Measurements from ENCODE around the gene STAP1. TPM values are rescaled to one million over a fixed set of nuclear protein-coding genes. Genes with fewer than 3 reads are reported as not detected.

STAP1 gene
- total and polyA plus RNA-seq, 2 of the 8 experiments (the other 6 are each of a cell fraction or from before 2014, with no cell fraction given), result not detected

- Histone ChIP-seq H3K9me3 (ENCODE audit: insufficient read depth in 2 of 2, low read depth in 1 of 2, low read length in 1 of 2) (no peaks in the 10 kb centered on the region), H3K4me1 (replicated peaks in 1 of 4; ENCODE audit: control insufficient read depth in 3 of 4, insufficient read depth in 4 of 4, low read length in 3 of 4) (no peaks in the 10 kb centered on the region), H3K56ac (replicated peaks; ENCODE audit: insufficient read length, low read depth, low read length) (no peak overlapping the region), H4K5ac (ENCODE audit: insufficient read length, low read depth, low read length) (no peak overlapping the region), H3K23ac (ENCODE audit: insufficient read length) (no peak overlapping the region), H2BK5ac (ENCODE audit: low read depth, low read length) (no peak overlapping the region), H3K79me1 (ENCODE audit: low read depth, low read length) (no peaks in the 10 kb centered on the region), H3K79me2 (ENCODE audit: control insufficient read depth in 1 of 2, insufficient read depth in 2 of 2, low read length in 2 of 2) (no peaks in the 10 kb centered on the region), H4K20me1 (replicated peaks in 1 of 2; ENCODE audit: control insufficient read depth in 1 of 2, insufficient read depth in 2 of 2, low read length in 2 of 2) (no peaks in the 10 kb centered on the region), H2BK12ac (ENCODE audit: low read depth, low read length) (no peak overlapping the region), H3K27ac (ENCODE audit: low read depth, low read length) (no peak overlapping the region), H3K27me3 (replicated peaks in 1 of 4; ENCODE audit: control insufficient read depth in 3 of 4, extremely low read depth in 1 of 4, insufficient read depth in 3 of 4, low read length in 3 of 4) (no peaks in the 10 kb centered on the region), H3K4ac (replicated peaks; ENCODE audit: insufficient read length, low read depth, low read length) (no peak overlapping the region), H2AK5ac (ENCODE audit: low read depth, low read length) (no peak overlapping the region), H3K9ac (replicated peaks in 1 of 4; ENCODE audit: extremely low read depth in 1 of 4, low read depth in 3 of 4, low read length in 3 of 4) (no peak overlapping the region), H3K23me2 (ENCODE audit: low read depth, low read length) (no peaks in the 10 kb centered on the region), H2BK15ac (ENCODE audit: low read length) (no peak overlapping the region), H4K8ac (ENCODE audit: extremely low read depth, insufficient read depth, low read length) (no peak overlapping the region), H3K36me3 (ENCODE audit: control insufficient read depth in 2 of 4, insufficient read depth in 4 of 4, low read length in 3 of 4) (no peaks in the 10 kb centered on the region), H3K4me3 (ENCODE audit: extremely low read depth in 1 of 4, insufficient read depth in 2 of 4, low read depth in 3 of 4, low read length in 4 of 4) (no peak overlapping the region), H3K18ac (ENCODE audit: extremely low read depth, low read length) (no peak overlapping the region), H3K14ac (ENCODE audit: insufficient read length) (no peak overlapping the region), H2AFZ (ENCODE audit: low read length) (no peak overlapping the region), H4K91ac (replicated peaks; ENCODE audit: insufficient read length, low read length) (no peak overlapping the region), H3K4me2 (ENCODE audit: insufficient read depth in 1 of 2, low read depth in 2 of 2, low read length in 2 of 2) (no peak overlapping the region), H2BK20ac (ENCODE audit: low read length) (no peak overlapping the region), H2BK120ac (replicated peaks; ENCODE audit: low read depth, low read length) (no peak overlapping the region)
- DNase-seq (ENCODE audit: low read depth in 1 of 2, low spot score in 2 of 2), result no peak
- ChIA-PET CTCF (ENCODE audit: partially characterized antibody) (interaction anchor here (1.1 to 1.3 kb wide), 2 partner anchors 15 to 359 kb away, joined by 3 read pairs; no protein-coding TSS in a partner anchor), POLR2A (ENCODE audit: partially characterized antibody) (no interaction called here)
- FAIRE-seq, result no peak
- TF ChIP-seq YY1 (IDR thresholded peaks at IDR 0.05; ENCODE audit: low read depth, low read length), result no peak
- no peak for TF ChIP-seq POLR2A (IDR thresholded peaks at IDR 0.05; ENCODE audit: control extremely low read depth in 1 of 2, low read depth in 2 of 2, low read length in 2 of 2)
- TF ChIP-seq CHD1 (IDR thresholded peaks at IDR 0.05; ENCODE audit: low read depth, low read length), result no peak
- TF ChIP-seq BACH1 (IDR thresholded peaks at IDR 0.05; ENCODE audit: low read length), result no peak
- TF ChIP-seq, protein P1, sequence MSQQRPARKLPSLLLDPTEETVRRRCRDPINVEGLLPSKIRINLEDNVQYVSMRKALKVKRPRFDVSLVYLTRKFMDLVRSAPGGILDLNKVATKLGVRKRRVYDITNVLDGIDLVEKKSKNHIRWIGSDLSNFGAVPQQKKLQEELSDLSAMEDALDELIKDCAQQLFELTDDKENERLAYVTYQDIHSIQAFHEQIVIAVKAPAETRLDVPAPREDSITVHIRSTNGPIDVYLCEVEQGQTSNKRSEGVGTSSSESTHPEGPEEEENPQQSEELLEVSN (IDR thresholded peaks at IDR 0.05), result no peak
- no peak for TF ChIP-seq SAP30 (IDR thresholded peaks at IDR 0.05; ENCODE audit: insufficient read depth, insufficient replicate concordance, low read length)
- no peak for TF ChIP-seq POU5F1 (IDR thresholded peaks at IDR 0.05; ENCODE audit: low read depth, low read length)
- no peak for TF ChIP-seq SIRT6 (IDR thresholded peaks at IDR 0.05; ENCODE audit: low read length)
- no peak for TF ChIP-seq SIX5 (IDR thresholded peaks at IDR 0.05; ENCODE audit: low read depth, low read length)
Observed at GRCh38 chr4:67550451-67550850, 8.1 kb upstream of the STAP1 start.

Data from H1 (cell line).